ENCODE data around the gene GUCY2D. TPM values are rescaled to one million over a fixed set of nuclear protein-coding genes. Genes with fewer than 3 reads are reported as not detected.

The GUCY2D gene
- total RNA-seq, 4 donors from 2014 or later = 0.14 TPM; not detected in 3

DNA sequence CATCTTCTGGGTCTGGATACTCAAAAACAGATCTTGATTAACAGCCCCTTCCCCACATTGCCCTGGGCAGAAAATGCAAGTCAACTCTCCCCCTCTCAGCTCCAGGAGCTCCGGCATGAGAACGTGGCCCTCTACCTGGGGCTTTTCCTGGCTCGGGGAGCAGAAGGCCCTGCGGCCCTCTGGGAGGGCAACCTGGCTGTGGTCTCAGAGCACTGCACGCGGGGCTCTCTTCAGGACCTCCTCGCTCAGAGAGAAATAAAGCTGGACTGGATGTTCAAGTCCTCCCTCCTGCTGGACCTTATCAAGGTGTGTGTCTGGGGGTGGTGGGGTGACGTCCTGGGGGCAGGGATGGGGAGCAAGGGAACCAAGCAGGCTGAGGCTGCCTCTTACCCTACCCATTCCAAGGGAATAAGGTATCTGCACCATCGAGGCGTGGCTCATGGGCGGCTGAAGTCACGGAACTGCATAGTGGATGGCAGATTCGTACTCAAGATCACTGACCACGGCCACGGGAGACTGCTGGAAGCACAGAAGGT, 9.7 kb downstream of the GUCY2D start:
- H3K4me3 ChIP-seq = no peak overlapping the region
- in situ Hi-C loops (cut with MboI; ENCODE audit: low pct_ligation_motif_present in 1 of 4, low pct_unique_long_range_greater_than_20kb in 1 of 4, low sequenced_read_pairs in 3 of 4) = no loop called here
- DNase-seq = no peak
- intact Hi-C loops (cut with DNase I; ENCODE audit: low total_unique reads) = no loop called here
- H3K9me3 ChIP-seq = no peaks in the 10 kb centered on the region
- whole genome bisulfite sequencing, 2 donors (ENCODE audit: low coverage in 1 of 2) = 87% methylated on average over 14 of the region's 15 CpGs; no CpG with 5 or more reads in 1 of the 2 donors
- H3K27me3 ChIP-seq = peaks cover 22% of the 10 kb centered on the region
- TF ChIP-seq POLR2A (IDR thresholded peaks at IDR 0.05) (no peak), EP300 (IDR thresholded peaks at IDR 0.05; ENCODE audit: low read depth) (no peak), POLR2AphosphoS5 (IDR thresholded peaks at IDR 0.05) (no peak)
- H3K4me1 ChIP-seq = peaks cover 7 to 16% (median 12%) of the 10 kb centered on the region in 4 donors
- H3K27ac ChIP-seq = no peak overlapping the region
- H3K36me3 ChIP-seq = no peaks in the 10 kb centered on the region

DNA sequence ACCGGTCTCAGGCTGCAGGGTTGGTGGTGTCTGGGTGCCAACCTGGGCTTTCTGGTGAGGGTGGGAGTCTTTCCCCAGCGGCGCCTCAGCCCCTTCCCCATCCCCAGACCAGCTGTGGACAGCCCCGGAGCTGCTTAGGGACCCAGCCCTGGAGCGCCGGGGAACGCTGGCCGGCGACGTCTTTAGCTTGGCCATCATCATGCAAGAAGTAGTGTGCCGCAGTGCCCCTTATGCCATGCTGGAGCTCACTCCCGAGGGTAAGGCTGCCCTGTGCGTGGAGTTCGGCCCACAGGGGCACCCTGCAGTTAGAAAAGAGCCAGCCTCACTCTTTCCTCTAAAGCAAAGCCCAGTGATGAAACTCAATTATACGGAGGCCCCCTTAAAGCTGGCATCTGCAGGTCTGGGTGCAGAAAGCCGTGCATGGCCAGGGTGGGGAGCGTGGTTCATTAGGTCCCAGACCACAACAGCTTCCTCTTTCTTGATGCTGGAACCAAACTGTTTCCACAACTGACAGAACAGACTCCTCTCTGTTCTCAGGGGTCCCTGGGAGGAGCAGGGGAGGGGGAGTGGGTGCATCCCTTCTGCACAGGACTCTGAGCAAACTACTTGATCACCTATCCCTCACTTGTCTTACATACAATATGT, 10.7 kb downstream of the GUCY2D start:
- no peak overlapping the region for H3K4me3 ChIP-seq
- WGBS, 2 donors (ENCODE audit: low coverage in 1 of 2) = 77% methylated on average over 15 of the region's 17 CpGs; no CpG with 5 or more reads in 1 of the 2 donors
- DNase-seq = no peak
- TF ChIP-seq EP300 (IDR thresholded peaks at IDR 0.05; ENCODE audit: low read depth) (no peak), POLR2A (IDR thresholded peaks at IDR 0.05) (no peak), POLR2AphosphoS5 (IDR thresholded peaks at IDR 0.05) (no peak)
- TF ChIP-seq, protein P1, sequence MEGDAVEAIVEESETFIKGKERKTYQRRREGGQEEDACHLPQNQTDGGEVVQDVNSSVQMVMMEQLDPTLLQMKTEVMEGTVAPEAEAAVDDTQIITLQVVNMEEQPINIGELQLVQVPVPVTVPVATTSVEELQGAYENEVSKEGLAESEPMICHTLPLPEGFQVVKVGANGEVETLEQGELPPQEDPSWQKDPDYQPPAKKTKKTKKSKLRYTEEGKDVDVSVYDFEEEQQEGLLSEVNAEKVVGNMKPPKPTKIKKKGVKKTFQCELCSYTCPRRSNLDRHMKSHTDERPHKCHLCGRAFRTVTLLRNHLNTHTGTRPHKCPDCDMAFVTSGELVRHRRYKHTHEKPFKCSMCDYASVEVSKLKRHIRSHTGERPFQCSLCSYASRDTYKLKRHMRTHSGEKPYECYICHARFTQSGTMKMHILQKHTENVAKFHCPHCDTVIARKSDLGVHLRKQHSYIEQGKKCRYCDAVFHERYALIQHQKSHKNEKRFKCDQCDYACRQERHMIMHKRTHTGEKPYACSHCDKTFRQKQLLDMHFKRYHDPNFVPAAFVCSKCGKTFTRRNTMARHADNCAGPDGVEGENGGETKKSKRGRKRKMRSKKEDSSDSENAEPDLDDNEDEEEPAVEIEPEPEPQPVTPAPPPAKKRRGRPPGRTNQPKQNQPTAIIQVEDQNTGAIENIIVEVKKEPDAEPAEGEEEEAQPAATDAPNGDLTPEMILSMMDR (IDR thresholded peaks at IDR 0.05) = no peak
- intact Hi-C loops (cut with DNase I; ENCODE audit: low total_unique reads) (no loop called here), in situ Hi-C loops (cut with MboI; ENCODE audit: low pct_ligation_motif_present in 1 of 4, low pct_unique_long_range_greater_than_20kb in 1 of 4, low sequenced_read_pairs in 3 of 4) (no loop called here)
- H3K36me3 ChIP-seq = no peaks in the 10 kb centered on the region
- H3K4me1 ChIP-seq = peaks cover 7 to 18% (median 12%) of the 10 kb centered on the region in 4 donors
- H3K9me3 ChIP-seq = no peaks in the 10 kb centered on the region
- peaks cover 22% of the 10 kb centered on the region for H3K27me3 ChIP-seq
- H3K27ac ChIP-seq = no peak overlapping the region

DNA sequence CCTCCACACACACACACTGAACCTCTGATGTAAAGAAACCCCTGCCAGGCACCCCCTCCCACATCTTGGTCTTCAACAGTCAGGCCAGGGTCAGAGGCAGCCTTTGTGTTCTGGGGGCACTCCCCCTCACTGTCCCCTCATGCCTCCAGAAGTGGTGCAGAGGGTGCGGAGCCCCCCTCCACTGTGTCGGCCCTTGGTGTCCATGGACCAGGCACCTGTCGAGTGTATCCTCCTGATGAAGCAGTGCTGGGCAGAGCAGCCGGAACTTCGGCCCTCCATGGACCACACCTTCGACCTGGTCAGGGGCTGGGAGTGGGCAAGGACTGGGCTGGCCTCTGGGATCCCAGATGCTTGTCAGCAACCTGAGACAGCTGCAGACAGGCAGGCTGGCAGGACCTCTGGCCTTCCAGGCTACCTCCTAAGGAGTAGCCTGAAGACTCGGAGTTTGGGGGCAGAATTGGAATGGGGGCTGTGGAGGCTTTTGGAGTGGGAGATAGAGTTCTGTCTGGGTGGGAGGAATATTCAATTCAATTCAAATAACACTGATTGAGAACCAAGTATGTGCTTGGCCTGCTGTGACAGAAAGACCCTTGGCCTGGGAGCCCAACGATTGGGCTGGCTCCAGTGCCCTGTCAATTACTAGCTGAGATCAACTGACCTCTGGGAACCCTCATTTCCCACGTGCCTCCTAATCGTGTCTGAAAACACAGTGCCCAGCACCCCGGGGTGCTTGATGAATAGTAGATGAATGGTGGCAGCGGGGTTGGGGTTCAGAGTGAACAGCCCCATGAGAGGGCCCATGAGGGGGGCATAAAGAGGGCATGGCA, 11.5 kb downstream of the GUCY2D start:
- H3K4me1 ChIP-seq = peaks cover 7 to 18% (median 12%) of the 10 kb centered on the region in 4 donors
- WGBS, 2 donors (ENCODE audit: low coverage in 1 of 2) = 91 to 93% methylated on average over 3 to 12 of the region's 12 CpGs
- DNase-seq = no peak
- in situ Hi-C loops (cut with MboI; ENCODE audit: low pct_ligation_motif_present in 1 of 4, low pct_unique_long_range_greater_than_20kb in 1 of 4, low sequenced_read_pairs in 3 of 4) (no loop called here), intact Hi-C loops (cut with DNase I; ENCODE audit: low total_unique reads) (no loop called here)
- no peak overlapping the region for H3K27ac ChIP-seq
- no peaks in the 10 kb centered on the region for H3K36me3 ChIP-seq
- H3K9me3 ChIP-seq = no peaks in the 10 kb centered on the region
- H3K4me3 ChIP-seq = no peak overlapping the region
- TF ChIP-seq, protein P1 (IDR thresholded peaks at IDR 0.05) = no peak
- TF ChIP-seq POLR2A (IDR thresholded peaks at IDR 0.05) = no peak
- TF ChIP-seq EP300 (IDR thresholded peaks at IDR 0.05; ENCODE audit: low read depth) = no peak
- no peak for TF ChIP-seq POLR2AphosphoS5 (IDR thresholded peaks at IDR 0.05)
- peaks cover 22% of the 10 kb centered on the region for H3K27me3 ChIP-seq

DNA sequence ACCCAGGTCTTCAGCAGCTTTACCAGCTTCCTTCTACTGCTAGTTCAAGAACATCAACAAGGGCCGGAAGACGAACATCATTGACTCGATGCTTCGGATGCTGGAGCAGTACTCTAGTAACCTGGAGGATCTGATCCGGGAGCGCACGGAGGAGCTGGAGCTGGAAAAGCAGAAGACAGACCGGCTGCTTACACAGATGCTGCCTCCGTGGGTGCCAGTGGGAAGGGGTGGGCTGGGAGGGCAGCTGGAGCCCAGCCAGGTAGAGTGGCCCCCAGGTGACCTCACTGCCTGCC, 12.1 kb downstream of the GUCY2D start:
- in situ Hi-C loops (cut with MboI; ENCODE audit: low pct_ligation_motif_present in 1 of 4, low pct_unique_long_range_greater_than_20kb in 1 of 4, low sequenced_read_pairs in 3 of 4) (no loop called here), intact Hi-C loops (cut with DNase I; ENCODE audit: low total_unique reads) (no loop called here)
- 91% methylated on average over 9 of the region's 9 CpGs; no CpG with 5 or more reads in 1 of the 2 donors for WGBS, 2 donors (ENCODE audit: low coverage in 1 of 2)
- H3K4me1 ChIP-seq = peaks cover 7 to 18% (median 12%) of the 10 kb centered on the region in 4 donors
- DNase-seq = no peak
- no peak overlapping the region for H3K4me3 ChIP-seq
- H3K27me3 ChIP-seq = peaks cover 22% of the 10 kb centered on the region
- TF ChIP-seq, protein P1 (IDR thresholded peaks at IDR 0.05) = no peak
- no peak for TF ChIP-seq POLR2AphosphoS5 (IDR thresholded peaks at IDR 0.05)
- TF ChIP-seq EP300 (IDR thresholded peaks at IDR 0.05; ENCODE audit: low read depth) = no peak
- TF ChIP-seq POLR2A (IDR thresholded peaks at IDR 0.05) = no peak
- H3K27ac ChIP-seq = no peak overlapping the region
- no peaks in the 10 kb centered on the region for H3K36me3 ChIP-seq
- no peaks in the 10 kb centered on the region for H3K9me3 ChIP-seq

All from transverse colon (tissue), 4 donors.